ENCODE measurements around the gene PSMD3.

Gene PSMD3

DNA sequence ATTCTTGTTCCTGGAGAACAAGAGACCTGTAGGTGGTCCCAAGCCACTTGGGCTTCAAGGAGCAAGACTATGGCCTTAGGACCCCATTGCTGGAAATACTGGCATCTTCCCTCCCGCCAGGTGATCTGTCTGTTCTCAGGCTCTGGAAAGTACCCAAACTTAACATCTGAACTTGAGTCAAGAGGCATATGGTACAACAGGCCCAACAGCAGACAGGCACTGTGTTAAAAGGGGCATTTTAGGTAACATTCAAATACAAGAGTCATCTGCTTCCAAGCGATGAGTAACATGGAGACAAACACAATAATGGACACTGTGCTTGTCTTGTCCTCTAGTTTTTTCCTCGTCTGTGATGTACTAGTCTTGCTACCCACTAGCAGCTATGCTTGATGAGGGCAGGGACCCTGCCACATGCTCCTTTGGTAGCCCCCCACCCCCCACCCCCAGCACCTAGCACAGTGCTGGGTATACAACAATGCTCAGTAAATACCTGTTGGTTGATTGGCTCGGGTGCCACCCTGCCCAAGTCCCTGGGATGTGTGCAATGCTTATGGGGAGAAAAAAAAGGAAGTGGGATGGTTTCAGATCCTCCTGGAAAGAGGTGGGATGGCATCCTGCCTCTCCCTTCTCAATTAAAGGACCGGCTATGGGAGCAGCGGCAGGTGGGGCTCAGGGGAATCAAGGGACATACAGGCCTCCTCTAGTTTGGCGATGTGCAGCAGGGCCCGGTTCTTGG lies 54.0 kb downstream of the PSMD3 start:
- peak in 1 of 10 donors; percentile 9 for DNase-seq
- intact Hi-C loops (cut with DNase I): no loop called here

DNA sequence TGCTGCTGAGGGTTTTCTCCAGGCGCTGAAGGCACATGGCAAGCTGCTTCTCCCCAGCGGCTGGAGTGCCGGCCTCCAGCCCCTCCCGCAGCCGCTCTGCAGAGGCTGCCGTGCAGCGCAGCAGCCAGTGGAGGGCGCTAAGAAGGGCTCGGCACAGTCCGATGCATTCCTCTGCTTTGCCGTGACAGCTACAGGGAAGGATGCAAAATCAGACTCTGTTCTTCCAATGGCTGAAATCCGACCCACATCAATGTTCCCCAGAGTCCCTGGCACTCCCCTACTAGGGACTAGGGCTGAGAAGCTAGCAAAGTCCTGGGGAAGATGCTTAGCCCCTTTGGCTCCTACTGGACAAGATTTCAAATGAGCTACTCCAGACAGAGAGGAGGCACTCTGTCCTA lies 54.6 kb downstream of the PSMD3 start:
- intact Hi-C loops (cut with DNase I): no loop called here
- peak; percentile 35 to 96 (median 72) for DNase-seq

DNA sequence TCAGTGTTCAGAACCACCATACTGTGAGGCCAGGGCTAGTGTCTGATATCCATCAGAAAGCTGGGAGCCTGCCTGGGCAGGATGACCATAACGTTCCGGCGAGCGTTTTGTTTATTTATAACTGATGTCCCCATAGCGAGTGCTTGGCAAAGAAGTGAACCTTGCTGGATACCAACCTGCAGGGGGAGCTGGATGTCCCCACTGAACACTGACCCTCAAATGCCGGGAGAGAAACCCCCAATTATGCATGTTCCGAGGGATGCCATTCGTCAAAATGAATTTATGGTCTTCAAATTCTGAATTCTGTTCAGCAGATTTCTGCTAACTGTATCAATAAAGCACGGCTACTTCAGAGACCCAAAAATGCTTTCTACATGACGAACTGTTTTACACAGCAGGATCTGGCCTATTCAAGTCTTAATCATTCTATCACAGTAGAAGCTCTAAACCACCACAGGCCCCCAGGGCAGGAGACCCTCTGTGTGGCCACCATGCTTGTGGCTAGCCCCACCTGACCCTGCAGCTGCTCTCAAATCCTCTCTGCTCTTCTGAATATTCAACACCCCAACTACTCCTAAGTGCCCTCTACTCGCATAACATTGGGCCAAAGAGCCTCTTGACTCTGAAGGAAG lies 58.4 kb downstream of the PSMD3 start:
- peak in 5 of 10 donors; percentile 30 to 83 (median 52) for DNase-seq
- intact Hi-C loops (cut with DNase I): no loop called here

DNA sequence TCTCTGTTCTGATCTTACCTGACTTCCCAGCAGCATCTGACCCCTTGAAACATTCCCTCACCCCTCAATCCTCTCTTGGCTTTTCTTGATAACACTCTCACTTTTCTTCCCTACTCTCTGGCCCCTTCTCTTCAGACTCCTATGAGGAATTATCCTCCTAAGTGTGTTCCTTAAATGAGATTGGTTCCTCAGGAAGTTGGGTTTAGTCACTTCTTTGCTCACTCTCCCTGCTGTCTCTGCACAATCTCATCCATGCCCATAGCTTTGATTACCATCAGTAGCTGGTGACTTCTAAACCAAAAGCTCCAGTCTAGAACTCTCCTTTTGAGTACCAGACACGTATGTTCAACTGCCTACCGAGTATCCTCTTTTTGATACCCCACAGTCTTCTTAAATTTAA lies 60.6 kb downstream of the PSMD3 start:
- intact Hi-C loops (cut with DNase I): no loop called here
- no peak for DNase-seq

All from posterior cingulate gyrus (tissue), 11 donors.